HepG2 (cell line): ENCODE data around the gene ATP5F1E. TPM values are rescaled to one million over a fixed set of nuclear protein-coding genes. Genes with fewer than 3 reads are reported as not detected.

Experiments used
- ETV6 ChIP-seq: sonication (generic); formaldehyde crosslinking; conservative IDR thresholded peaks from 2 replicates; pipeline ENCODE4 v1.4.0; 2020; ENCODE audit warnings: missing genetic modification reagents
- GTF3A ChIP-seq: sonication (generic); formaldehyde crosslinking; conservative IDR thresholded peaks from 2 replicates; pipeline ENCODE4 v1.4.0; 2020; ENCODE audit warnings: mild to moderate bottlenecking, missing genetic modification reagents
- IKZF1 ChIP-seq: fragments of 450-650 bp; IDR thresholded peaks from 2 replicates; pipeline ENCODE4 v1.7.1; 2016
- NFYC ChIP-seq: IDR thresholded peaks from 2 replicates; pipeline ENCODE4 v1.6.1; 2016; ENCODE audit warnings: missing genetic modification reagents, missing compliant biosample characterization
- ZBTB1 ChIP-seq: sonication (generic); formaldehyde crosslinking; IDR thresholded peaks from 2 replicates; pipeline ENCODE4 v1.4.0; 2020; ENCODE audit warnings: missing genetic modification reagents, borderline replicate concordance
- ZFP37 ChIP-seq: sonication (generic); formaldehyde crosslinking; IDR thresholded peaks from 2 replicates; pipeline ENCODE4 v1.4.0; 2020; ENCODE audit warnings: missing genetic modification reagents, borderline replicate concordance
- ZNF12 ChIP-seq: sonication (generic); formaldehyde crosslinking; IDR thresholded peaks from 2 replicates; pipeline ENCODE4 v1.5.0; 2020; ENCODE audit warnings: missing genetic modification reagents
- ZNF337 ChIP-seq: sonication (generic); formaldehyde crosslinking; IDR thresholded peaks from 2 replicates; pipeline ENCODE4 v1.5.1; 2020; ENCODE audit warnings: missing genetic modification reagents, low read depth, mild to moderate bottlenecking, borderline replicate concordance
- ZNF616 ChIP-seq: sonication (generic); formaldehyde crosslinking; IDR thresholded peaks from 2 replicates; pipeline ENCODE4 v1.5.0; 2020; ENCODE audit warnings: low read depth, mild to moderate bottlenecking, missing genetic modification reagents
- polyA plus RNA-seq, 8 experiments: library from polyadenylated mRNA; depleted of rRNA in 3 of 8; stranded (reverse) in 7 of 8; unstranded in 1 of 8; fragments of >200 nt; fragmentation: Illumina TruSeq in 4 of 8; extraction: Trizol in 4 of 8; gene quantifications; 2 replicates each; pipeline versions ENCODE4 v1.2.1 to v1.2.3, GENCODE V29; 2011 to 2016; ENCODE audit warnings: low read depth in 4 of 8, missing spikeins in 1 of 8, mixed read lengths in 1 of 8; ENCODE audit not compliant: insufficient read depth in 1 of 8
- total RNA-seq, 5 experiments: library from RNA; depleted of rRNA; stranded (reverse); fragments of >200 nt; fragmentation: Illumina TruSeq; extraction: Trizol; gene quantifications; 2 replicates each; pipeline ENCODE4 v1.2.3, GENCODE V29; 2016; ENCODE audit warnings: low read depth in 1 of 5
- TF ChIP-seq, protein P1 (sequence below): sonication (generic); formaldehyde crosslinking; IDR thresholded peaks from one replicate; pipeline ENCODE4 v1.5.1; 2020; ENCODE audit warnings: mild to moderate bottlenecking, missing genetic modification reagents; ENCODE audit errors: not compliant biosample characterization
- TF ChIP-seq, protein P2 (sequence below): sonication (generic); formaldehyde crosslinking; IDR thresholded peaks from 2 replicates; pipeline ENCODE4 v1.5.1; 2020; ENCODE audit warnings: missing genetic modification reagents, mild to moderate bottlenecking, borderline replicate concordance
- TF ChIP-seq, protein P3 (sequence below): sonication (generic); formaldehyde crosslinking; IDR thresholded peaks from 2 replicates; pipeline ENCODE4 v1.4.0; 2020; ENCODE audit warnings: missing genetic modification reagents, borderline replicate concordance
- TF ChIP-seq, protein P4 (sequence below): sonication (generic); formaldehyde crosslinking; IDR thresholded peaks from 2 replicates; pipeline ENCODE4 v1.8.0; 2022; ENCODE audit warnings: mild to moderate bottlenecking, missing genetic modification reagents, moderate library complexity

ATP5F1E gene
- total and polyA plus RNA-seq, 2 of the 13 experiments (the other 11 are each of a cell fraction or from before 2014, with no cell fraction given), result 121 to 134 TPM

DNA sequence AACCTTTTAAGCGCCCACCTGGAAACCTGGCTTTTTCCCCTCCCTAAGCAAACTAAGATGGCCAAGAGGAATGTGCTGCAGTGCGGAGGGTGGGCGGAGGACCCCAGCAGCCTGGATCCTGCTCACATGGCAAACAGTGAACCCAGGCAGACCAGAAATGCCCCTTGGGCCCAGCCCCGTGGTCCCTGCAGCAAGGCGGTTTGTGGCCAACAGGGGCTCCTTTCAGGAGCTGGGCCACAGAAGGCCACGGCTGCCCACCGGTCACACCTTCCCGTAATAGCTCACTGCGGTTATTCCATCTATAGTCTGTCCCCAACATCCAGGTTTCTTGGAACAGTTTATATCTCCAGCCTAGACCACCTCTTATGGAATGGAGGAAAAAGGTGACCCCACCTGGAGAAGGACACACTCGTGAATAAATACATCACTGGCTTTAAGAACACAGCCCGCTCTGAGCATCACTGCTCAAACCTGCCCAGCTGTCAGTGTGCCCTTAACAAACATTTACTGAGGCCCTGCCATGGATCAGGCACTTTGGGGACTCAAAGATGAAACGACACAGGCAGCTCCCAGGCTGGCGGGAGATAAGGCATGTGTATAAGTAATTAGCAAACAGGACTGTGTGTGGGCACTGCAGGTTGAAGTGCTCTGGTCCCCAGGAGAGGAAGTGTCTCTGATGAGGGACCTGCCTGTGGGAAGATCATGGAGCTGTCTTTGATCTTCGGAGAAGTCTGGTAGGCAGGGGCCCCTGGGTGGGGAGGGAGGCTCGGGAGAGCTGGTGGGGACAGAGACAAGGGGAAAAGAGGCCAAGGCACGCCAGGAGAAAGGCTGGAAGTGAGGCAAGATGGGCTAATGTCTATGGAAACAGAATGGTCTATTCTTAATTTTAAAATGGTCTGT, 16.1 kb downstream of the ATP5F1E start (continued):
- TF ChIP-seq ZNF616 (CRISPR knock-in tag), result peak; percentile 72; the same call in 1 of the 2 replicates
- TF ChIP-seq, protein P1, sequence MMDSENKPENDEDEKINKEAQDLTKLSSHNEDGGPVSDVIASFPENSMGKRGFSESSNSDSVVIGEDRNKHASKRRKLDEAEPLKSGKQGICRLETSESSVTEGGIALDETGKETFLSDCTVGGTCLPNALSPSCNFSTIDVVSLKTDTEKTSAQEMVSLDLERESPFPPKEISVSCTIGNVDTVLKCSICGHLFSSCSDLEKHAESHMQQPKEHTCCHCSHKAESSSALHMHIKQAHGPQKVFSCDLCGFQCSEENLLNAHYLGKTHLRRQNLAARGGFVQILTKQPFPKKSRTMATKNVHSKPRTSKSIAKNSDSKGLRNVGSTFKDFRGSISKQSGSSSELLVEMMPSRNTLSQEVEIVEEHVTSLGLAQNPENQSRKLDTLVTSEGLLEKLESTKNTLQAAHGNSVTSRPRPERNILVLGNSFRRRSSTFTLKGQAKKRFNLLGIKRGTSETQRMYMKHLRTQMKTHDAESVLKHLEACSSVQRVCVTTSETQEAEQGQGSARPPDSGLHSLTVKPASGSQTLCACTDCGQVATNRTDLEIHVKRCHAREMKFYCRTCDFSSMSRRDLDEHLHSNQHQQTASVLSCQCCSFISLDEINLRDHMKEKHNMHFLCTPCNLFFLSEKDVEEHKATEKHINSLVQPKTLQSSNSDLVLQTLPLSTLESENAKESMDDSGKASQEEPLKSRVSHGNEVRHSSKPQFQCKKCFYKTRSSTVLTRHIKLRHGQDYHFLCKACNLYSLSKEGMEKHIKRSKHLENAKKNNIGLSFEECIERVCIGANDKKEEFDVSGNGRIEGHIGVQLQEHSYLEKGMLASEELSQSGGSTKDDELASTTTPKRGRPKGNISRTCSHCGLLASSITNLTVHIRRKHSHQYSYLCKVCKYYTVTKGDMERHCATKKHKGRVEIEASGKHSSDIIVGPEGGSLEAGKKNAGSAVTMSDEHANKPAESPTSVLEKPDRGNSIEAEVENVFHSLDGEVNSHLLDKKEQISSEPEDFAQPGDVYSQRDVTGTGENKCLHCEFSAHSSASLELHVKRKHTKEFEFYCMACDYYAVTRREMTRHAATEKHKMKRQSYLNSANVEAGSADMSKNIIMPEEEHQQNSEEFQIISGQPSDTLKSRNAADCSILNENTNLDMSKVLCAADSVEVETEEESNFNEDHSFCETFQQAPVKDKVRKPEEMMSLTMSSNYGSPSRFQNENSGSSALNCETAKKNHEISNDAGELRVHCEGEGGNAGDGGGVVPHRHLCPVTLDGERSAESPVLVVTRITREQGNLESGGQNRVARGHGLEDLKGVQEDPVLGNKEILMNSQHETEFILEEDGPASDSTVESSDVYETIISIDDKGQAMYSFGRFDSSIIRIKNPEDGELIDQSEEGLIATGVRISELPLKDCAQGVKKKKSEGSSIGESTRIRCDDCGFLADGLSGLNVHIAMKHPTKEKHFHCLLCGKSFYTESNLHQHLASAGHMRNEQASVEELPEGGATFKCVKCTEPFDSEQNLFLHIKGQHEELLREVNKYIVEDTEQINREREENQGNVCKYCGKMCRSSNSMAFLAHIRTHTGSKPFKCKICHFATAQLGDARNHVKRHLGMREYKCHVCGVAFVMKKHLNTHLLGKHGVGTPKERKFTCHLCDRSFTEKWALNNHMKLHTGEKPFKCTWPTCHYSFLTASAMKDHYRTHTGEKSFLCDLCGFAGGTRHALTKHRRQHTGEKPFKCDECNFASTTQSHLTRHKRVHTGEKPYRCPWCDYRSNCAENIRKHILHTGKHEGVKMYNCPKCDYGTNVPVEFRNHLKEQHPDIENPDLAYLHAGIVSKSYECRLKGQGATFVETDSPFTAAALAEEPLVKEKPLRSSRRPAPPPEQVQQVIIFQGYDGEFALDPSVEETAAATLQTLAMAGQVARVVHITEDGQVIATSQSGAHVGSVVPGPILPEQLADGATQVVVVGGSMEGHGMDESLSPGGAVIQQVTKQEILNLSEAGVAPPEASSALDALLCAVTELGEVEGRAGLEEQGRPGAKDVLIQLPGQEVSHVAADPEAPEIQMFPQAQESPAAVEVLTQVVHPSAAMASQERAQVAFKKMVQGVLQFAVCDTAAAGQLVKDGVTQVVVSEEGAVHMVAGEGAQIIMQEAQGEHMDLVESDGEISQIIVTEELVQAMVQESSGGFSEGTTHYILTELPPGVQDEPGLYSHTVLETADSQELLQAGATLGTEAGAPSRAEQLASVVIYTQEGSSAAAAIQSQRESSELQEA, result no peak
- TF ChIP-seq ZNF12, result peak; percentile 74; the same call in 1 of the 2 replicates
- TF ChIP-seq, protein P2, sequence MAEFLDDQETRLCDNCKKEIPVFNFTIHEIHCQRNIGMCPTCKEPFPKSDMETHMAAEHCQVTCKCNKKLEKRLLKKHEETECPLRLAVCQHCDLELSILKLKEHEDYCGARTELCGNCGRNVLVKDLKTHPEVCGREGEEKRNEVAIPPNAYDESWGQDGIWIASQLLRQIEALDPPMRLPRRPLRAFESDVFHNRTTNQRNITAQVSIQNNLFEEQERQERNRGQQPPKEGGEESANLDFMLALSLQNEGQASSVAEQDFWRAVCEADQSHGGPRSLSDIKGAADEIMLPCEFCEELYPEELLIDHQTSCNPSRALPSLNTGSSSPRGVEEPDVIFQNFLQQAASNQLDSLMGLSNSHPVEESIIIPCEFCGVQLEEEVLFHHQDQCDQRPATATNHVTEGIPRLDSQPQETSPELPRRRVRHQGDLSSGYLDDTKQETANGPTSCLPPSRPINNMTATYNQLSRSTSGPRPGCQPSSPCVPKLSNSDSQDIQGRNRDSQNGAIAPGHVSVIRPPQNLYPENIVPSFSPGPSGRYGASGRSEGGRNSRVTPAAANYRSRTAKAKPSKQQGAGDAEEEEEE (CRISPR knock-in tag), result no peak
- no peak for TF ChIP-seq ZNF337 (CRISPR knock-in tag)
- TF ChIP-seq ETV6 (CRISPR knock-in tag), result 0 out of 2 replicates have a peak, but pooled peaks have one; percentile 84
- TF ChIP-seq ZBTB1, result no peak
- 0 out of 2 replicates have a peak, but pooled peaks have one; percentile 30 for TF ChIP-seq GTF3A (CRISPR knock-in tag)
- no peak; the same call in 1 of the 2 replicates for TF ChIP-seq ZFP37 (CRISPR knock-in tag)
- no peak for TF ChIP-seq IKZF1
- TF ChIP-seq, protein P3, sequence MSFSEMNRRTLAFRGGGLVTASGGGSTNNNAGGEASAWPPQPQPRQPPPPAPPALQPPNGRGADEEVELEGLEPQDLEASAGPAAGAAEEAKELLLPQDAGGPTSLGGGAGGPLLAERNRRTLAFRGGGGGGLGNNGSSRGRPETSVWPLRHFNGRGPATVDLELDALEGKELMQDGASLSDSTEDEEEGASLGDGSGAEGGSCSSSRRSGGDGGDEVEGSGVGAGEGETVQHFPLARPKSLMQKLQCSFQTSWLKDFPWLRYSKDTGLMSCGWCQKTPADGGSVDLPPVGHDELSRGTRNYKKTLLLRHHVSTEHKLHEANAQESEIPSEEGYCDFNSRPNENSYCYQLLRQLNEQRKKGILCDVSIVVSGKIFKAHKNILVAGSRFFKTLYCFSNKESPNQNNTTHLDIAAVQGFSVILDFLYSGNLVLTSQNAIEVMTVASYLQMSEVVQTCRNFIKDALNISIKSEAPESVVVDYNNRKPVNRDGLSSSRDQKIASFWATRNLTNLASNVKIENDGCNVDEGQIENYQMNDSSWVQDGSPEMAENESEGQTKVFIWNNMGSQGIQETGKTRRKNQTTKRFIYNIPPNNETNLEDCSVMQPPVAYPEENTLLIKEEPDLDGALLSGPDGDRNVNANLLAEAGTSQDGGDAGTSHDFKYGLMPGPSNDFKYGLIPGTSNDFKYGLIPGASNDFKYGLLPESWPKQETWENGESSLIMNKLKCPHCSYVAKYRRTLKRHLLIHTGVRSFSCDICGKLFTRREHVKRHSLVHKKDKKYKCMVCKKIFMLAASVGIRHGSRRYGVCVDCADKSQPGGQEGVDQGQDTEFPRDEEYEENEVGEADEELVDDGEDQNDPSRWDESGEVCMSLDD (CRISPR knock-in tag), result peak; percentile 42; the same call in 1 of the 2 replicates
- TF ChIP-seq, protein P4, sequence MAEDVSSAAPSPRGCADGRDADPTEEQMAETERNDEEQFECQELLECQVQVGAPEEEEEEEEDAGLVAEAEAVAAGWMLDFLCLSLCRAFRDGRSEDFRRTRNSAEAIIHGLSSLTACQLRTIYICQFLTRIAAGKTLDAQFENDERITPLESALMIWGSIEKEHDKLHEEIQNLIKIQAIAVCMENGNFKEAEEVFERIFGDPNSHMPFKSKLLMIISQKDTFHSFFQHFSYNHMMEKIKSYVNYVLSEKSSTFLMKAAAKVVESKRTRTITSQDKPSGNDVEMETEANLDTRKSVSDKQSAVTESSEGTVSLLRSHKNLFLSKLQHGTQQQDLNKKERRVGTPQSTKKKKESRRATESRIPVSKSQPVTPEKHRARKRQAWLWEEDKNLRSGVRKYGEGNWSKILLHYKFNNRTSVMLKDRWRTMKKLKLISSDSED, result no peak
- peak; percentile 34; the same call in 1 of the 2 replicates for TF ChIP-seq NFYC (CRISPR knock-in tag)
